Ishikawa (cell line): Measurements from ENCODE around the gene ZNF358.

Experiments used
- CEBPB ChIP-seq: IDR thresholded peaks from 2 replicates; pipeline ENCODE4 v1.6.1; 2012
- CREB1 ChIP-seq: IDR thresholded peaks from 2 replicates; pipeline ENCODE4 v1.6.1; 2012; ENCODE audit warnings: low read depth
- EGR1 ChIP-seq: IDR thresholded peaks from 2 replicates; pipeline ENCODE4 v1.6.1; 2012
- EP300 ChIP-seq: IDR thresholded peaks from 2 replicates; pipeline ENCODE4 v1.6.1; 2012; ENCODE audit warnings: borderline replicate concordance
- FOXM1 ChIP-seq: IDR thresholded peaks from 2 replicates; pipeline ENCODE4 v1.6.1; 2012; ENCODE audit warnings: low read depth, borderline replicate concordance
- NFIC ChIP-seq: IDR thresholded peaks from 2 replicates; pipeline ENCODE4 v1.6.1; 2012
- RAD21 ChIP-seq: IDR thresholded peaks from 2 replicates; pipeline ENCODE4 v1.6.1; 2012; ENCODE audit warnings: low read depth
- TAF1 ChIP-seq: IDR thresholded peaks from 2 replicates; pipeline ENCODE4 v1.6.1; 2012; ENCODE audit warnings: low read depth, mild to moderate bottlenecking
- TCF12 ChIP-seq: IDR thresholded peaks from 2 replicates; pipeline ENCODE4 v1.6.1; 2012; ENCODE audit warnings: low read depth
- TEAD4 ChIP-seq: IDR thresholded peaks from 2 replicates; pipeline ENCODE4 v1.6.1; 2012
- USF1 ChIP-seq: IDR thresholded peaks from 2 replicates; pipeline ENCODE4 v1.6.1; 2012
- YY1 ChIP-seq: IDR thresholded peaks from 2 replicates; pipeline ENCODE4 v1.6.1; 2012; ENCODE audit warnings: low read depth
- ZBTB7A ChIP-seq: IDR thresholded peaks from 2 replicates; pipeline ENCODE4 v1.6.1; 2012; ENCODE audit warnings: low read depth
- TF ChIP-seq, protein P1 (sequence below): IDR thresholded peaks from 2 replicates; pipeline ENCODE4 v1.6.1; 2012; ENCODE audit warnings: low read depth, mild to moderate bottlenecking
- TF ChIP-seq, protein P2 (sequence below): IDR thresholded peaks from 2 replicates; pipeline ENCODE4 v1.6.1; 2012

Gene ZNF358

DNA sequence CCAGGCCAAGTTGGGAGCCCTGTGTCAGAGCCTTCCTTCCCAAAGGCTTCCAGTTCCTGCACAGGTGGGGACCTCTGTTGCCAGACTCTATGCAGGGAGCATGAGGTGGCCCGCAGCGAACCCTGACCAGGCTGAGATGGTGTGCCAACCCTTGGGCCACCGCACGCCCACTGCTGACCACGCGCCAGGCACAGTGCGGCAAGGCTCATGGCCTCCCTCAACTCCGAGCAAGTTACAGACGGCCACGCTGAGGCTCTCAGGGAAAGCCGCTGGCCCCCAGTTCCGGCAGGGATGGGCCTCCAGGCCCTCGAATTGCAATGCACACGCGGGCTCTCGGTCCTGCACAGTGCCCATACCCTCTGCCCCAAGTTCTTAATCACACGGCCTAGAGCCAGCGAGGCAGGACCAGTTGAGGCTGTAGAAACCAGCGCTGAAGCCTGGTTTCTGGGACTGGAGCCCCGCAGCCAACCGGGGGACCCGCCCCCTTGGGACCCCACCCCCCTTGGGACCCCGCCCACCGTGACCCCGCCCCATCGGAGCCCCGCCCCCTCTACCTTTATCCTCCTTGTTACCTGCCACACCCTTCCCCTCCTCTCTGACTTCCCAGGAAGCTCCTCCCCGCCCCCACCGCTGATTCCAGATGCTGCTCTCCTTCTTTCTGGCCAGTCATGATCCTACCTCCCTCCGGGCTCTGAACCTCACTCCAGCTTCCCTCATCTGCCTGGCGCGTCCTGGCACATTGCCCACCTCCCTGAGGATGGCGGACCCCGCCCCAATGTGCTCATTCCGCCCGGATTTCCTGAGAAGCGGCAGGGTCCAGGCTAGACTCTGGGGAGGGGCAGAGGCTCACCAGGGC lies 33.1 kb upstream of the ZNF358 start:
- TF ChIP-seq TAF1, result no peak
- TF ChIP-seq RAD21, result no peak
- no peak for TF ChIP-seq ZBTB7A
- no peak for TF ChIP-seq NFIC
- no peak for TF ChIP-seq CEBPB
- TF ChIP-seq, protein P1, sequence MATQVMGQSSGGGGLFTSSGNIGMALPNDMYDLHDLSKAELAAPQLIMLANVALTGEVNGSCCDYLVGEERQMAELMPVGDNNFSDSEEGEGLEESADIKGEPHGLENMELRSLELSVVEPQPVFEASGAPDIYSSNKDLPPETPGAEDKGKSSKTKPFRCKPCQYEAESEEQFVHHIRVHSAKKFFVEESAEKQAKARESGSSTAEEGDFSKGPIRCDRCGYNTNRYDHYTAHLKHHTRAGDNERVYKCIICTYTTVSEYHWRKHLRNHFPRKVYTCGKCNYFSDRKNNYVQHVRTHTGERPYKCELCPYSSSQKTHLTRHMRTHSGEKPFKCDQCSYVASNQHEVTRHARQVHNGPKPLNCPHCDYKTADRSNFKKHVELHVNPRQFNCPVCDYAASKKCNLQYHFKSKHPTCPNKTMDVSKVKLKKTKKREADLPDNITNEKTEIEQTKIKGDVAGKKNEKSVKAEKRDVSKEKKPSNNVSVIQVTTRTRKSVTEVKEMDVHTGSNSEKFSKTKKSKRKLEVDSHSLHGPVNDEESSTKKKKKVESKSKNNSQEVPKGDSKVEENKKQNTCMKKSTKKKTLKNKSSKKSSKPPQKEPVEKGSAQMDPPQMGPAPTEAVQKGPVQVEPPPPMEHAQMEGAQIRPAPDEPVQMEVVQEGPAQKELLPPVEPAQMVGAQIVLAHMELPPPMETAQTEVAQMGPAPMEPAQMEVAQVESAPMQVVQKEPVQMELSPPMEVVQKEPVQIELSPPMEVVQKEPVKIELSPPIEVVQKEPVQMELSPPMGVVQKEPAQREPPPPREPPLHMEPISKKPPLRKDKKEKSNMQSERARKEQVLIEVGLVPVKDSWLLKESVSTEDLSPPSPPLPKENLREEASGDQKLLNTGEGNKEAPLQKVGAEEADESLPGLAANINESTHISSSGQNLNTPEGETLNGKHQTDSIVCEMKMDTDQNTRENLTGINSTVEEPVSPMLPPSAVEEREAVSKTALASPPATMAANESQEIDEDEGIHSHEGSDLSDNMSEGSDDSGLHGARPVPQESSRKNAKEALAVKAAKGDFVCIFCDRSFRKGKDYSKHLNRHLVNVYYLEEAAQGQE, result no peak
- no peak for TF ChIP-seq TCF12
- no peak for TF ChIP-seq YY1
- TF ChIP-seq USF1, result no peak
- TF ChIP-seq FOXM1, result no peak
- no peak for TF ChIP-seq EGR1
- no peak for TF ChIP-seq EP300
- TF ChIP-seq TEAD4, result no peak
- TF ChIP-seq, protein P2, sequence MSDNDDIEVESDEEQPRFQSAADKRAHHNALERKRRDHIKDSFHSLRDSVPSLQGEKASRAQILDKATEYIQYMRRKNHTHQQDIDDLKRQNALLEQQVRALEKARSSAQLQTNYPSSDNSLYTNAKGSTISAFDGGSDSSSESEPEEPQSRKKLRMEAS, result no peak
- TF ChIP-seq CREB1, result no peak

GRCh38 chr19:7483720-7484201 lies 32.1 kb upstream of the ZNF358 start:
- no peak for TF ChIP-seq CREB1
- TF ChIP-seq USF1, result no peak
- TF ChIP-seq, protein P1, result no peak
- no peak for TF ChIP-seq NFIC
- TF ChIP-seq EP300, result no peak
- no peak for TF ChIP-seq TAF1
- TF ChIP-seq, protein P2, result no peak
- no peak for TF ChIP-seq YY1

GRCh38 chr19:7486923-7487322 lies 29.0 kb upstream of the ZNF358 start:
- no peak for TF ChIP-seq TEAD4
- no peak for TF ChIP-seq EP300
- no peak for TF ChIP-seq CREB1

- TF ChIP-seq EGR1 (no peak), CREB1 (peak; percentile 91), RAD21 (no peak), USF1 (no peak), TCF12 (no peak), ZBTB7A (no peak; the same call in 1 of the 2 replicates), TEAD4 (no peak), FOXM1 (no peak), CEBPB (no peak), YY1 (peak; percentile 79), NFIC (no peak; the same call in 1 of the 2 replicates), TAF1 (peak; percentile 59), EP300 (no peak)
- TF ChIP-seq, protein P1, result no peak
- TF ChIP-seq, protein P2, result peak; percentile 81; the same call in 1 of the 2 replicates
Observed at GRCh38 chr19:7488736-7489353, 27.1 kb upstream of the ZNF358 start, which contains the start of gene PEX11G. TSS of gene PEX11G (minus strand) at chr19:7489035. CDS start at chr19:7489010, 25 bp downstream.
